Keratinocyte (primary cell): ENCODE data around the gene FUOM.

ENCODE experiments used
- CTCF ChIP-seq, 3 experiments: IDR thresholded peaks in 1 of 3; conservative IDR thresholded peaks in 1 of 3; optimal IDR thresholded peaks in 1 of 3; 2 replicates in 2 of 3; 3 replicates in 1 of 3; pipeline versions ENCODE3 to v1.5.1; 2011; ENCODE audit warnings: low read length in 3 of 3, mild to moderate bottlenecking in 3 of 3, moderate library complexity in 2 of 3, control low read depth in 1 of 3, inconsistent platforms in 1 of 3; ENCODE audit not compliant: insufficient read depth in 2 of 3; ENCODE audit errors: extremely low read depth in 1 of 3
- EZH2 ChIP-seq: IDR thresholded peaks from one replicate; pipeline ENCODE4 v1.6.1; 2012; ENCODE audit warnings: inconsistent platforms, mild to moderate bottlenecking, low read length, moderate library complexity

GRCh38 chr10:133325440-133326222 lies 32.2 kb downstream of the FUOM start:
- TF ChIP-seq CTCF (optimal IDR thresholded peaks at IDR 0.05 in 1 of 3, IDR thresholded peaks at IDR 0.05 in 1 of 3, conservative IDR thresholded peaks at IDR 0.05 in 1 of 3; ENCODE audit: extremely low read depth in 1 of 3, insufficient read depth in 2 of 3, low read length in 3 of 3) (no peak), EZH2 (peak; percentile 81)
